ENCODE data around the gene FOXN3. TPM values are rescaled to one million over a fixed set of nuclear protein-coding genes. Genes with fewer than 3 reads are reported as not detected.

Gene FOXN3
- total RNA-seq, 1 donor from 2014 or later: 41.4 TPM

DNA sequence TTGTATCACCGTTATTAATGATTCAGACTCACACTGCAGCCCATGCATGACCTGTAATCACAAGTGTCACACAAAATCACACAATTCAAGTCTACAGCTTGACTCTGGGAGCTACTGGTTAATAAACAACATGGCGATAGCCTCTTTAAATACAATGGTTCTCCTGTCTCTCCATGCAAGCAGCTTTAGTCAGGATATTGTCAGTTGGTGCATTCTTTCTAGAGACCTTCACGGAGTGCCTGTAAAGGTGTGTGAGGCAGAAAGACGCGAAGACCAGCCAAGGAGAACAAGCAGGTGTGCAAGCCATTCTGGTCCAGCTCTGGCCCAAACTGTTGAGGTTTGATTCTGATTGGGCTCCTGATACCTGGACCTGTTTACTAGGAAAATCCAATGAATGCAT lies 40.0 kb upstream of the FOXN3 start:
- H3K27ac Mint-ChIP-seq (ENCODE audit: unreplicated experiment): no peak overlapping the region
- DNase-seq (ENCODE audit: low read depth, low spot score): no peak
- H3K4me1 Mint-ChIP-seq: no peaks in the 10 kb centered on the region
- TF ChIP-seq, protein P1, sequence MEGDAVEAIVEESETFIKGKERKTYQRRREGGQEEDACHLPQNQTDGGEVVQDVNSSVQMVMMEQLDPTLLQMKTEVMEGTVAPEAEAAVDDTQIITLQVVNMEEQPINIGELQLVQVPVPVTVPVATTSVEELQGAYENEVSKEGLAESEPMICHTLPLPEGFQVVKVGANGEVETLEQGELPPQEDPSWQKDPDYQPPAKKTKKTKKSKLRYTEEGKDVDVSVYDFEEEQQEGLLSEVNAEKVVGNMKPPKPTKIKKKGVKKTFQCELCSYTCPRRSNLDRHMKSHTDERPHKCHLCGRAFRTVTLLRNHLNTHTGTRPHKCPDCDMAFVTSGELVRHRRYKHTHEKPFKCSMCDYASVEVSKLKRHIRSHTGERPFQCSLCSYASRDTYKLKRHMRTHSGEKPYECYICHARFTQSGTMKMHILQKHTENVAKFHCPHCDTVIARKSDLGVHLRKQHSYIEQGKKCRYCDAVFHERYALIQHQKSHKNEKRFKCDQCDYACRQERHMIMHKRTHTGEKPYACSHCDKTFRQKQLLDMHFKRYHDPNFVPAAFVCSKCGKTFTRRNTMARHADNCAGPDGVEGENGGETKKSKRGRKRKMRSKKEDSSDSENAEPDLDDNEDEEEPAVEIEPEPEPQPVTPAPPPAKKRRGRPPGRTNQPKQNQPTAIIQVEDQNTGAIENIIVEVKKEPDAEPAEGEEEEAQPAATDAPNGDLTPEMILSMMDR (conservative IDR thresholded peaks at IDR 0.05): no peak
- H3K27me3 Mint-ChIP-seq (ENCODE audit: low read depth): no peaks in the 10 kb centered on the region
- H3K4me3 Mint-ChIP-seq: no peak overlapping the region
- no peaks in the 10 kb centered on the region for H3K36me3 Mint-ChIP-seq (ENCODE audit: low read depth)
- H3K9me3 Mint-ChIP-seq: no peaks in the 10 kb centered on the region

GRCh38 chr14:89455412-89455811 lies 38.4 kb upstream of the FOXN3 start:
- TF ChIP-seq, protein P1 (conservative IDR thresholded peaks at IDR 0.05): no peak
- Mint-ChIP-seq H3K4me1 (no peaks in the 10 kb centered on the region), H3K36me3 (ENCODE audit: low read depth) (no peaks in the 10 kb centered on the region), H3K4me3 (no peak overlapping the region), H3K9me3 (no peaks in the 10 kb centered on the region), H3K27ac (ENCODE audit: unreplicated experiment) (no peak overlapping the region), H3K27me3 (ENCODE audit: low read depth) (no peaks in the 10 kb centered on the region)
- no peak for DNase-seq (ENCODE audit: low read depth, low spot score)

DNA sequence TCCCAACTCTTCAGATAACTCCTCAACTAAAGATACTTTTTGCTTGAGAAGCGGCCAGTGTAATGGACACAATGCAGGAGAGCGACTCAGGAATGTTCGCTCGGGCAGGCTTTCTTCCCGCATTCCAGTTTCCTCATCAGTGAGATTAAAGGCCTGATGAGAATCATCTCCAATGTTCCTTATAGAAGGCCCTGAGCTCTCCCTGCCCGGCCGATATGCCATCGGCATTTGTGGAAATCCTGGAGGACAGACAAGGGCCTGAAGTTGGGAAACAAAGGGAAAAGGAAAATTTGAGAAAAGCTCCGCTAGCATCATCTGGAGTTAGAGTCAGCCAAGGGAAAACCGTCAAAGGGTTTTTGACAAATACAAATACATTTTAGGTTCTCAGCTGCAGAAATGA lies 38.0 kb upstream of the FOXN3 start:
- Mint-ChIP-seq H3K4me1 (no peaks in the 10 kb centered on the region), H3K27ac (ENCODE audit: unreplicated experiment) (no peak overlapping the region), H3K9me3 (no peaks in the 10 kb centered on the region), H3K27me3 (ENCODE audit: low read depth) (no peaks in the 10 kb centered on the region), H3K36me3 (ENCODE audit: low read depth) (no peaks in the 10 kb centered on the region), H3K4me3 (no peak overlapping the region)
- TF ChIP-seq, protein P1 (conservative IDR thresholded peaks at IDR 0.05): no peak
- no peak for DNase-seq (ENCODE audit: low read depth, low spot score)

GRCh38 chr14:89452281-89452680 lies 35.2 kb upstream of the FOXN3 start:
- Mint-ChIP-seq H3K4me3 (no peak overlapping the region), H3K4me1 (no peaks in the 10 kb centered on the region), H3K27me3 (ENCODE audit: low read depth) (no peaks in the 10 kb centered on the region), H3K9me3 (no peaks in the 10 kb centered on the region), H3K36me3 (ENCODE audit: low read depth) (no peaks in the 10 kb centered on the region), H3K27ac (ENCODE audit: unreplicated experiment) (no peak overlapping the region)
- TF ChIP-seq, protein P1 (conservative IDR thresholded peaks at IDR 0.05): no peak
- no peak for DNase-seq (ENCODE audit: low read depth, low spot score)

GRCh38 chr14:89451229-89451628 lies 34.2 kb upstream of the FOXN3 start:
- H3K27ac Mint-ChIP-seq (ENCODE audit: unreplicated experiment): no peak overlapping the region
- no peaks in the 10 kb centered on the region for H3K4me1 Mint-ChIP-seq
- TF ChIP-seq, protein P1 (conservative IDR thresholded peaks at IDR 0.05): no peak
- H3K9me3 Mint-ChIP-seq: no peaks in the 10 kb centered on the region
- no peaks in the 10 kb centered on the region for H3K27me3 Mint-ChIP-seq (ENCODE audit: low read depth)
- H3K4me3 Mint-ChIP-seq: no peak overlapping the region
- H3K36me3 Mint-ChIP-seq (ENCODE audit: low read depth): no peaks in the 10 kb centered on the region
- DNase-seq (ENCODE audit: low read depth, low spot score): no peak

All from neural crest cell (in vitro differentiated cells).